BJ (cell line): ENCODE measurements around the gene EXOSC5. TPM values are rescaled to one million over a fixed set of nuclear protein-coding genes. Genes with fewer than 3 reads are reported as not detected.
A peak's percentile ranks its signal among the peaks of the same experiment; 100 is the strongest.

Experiments used
- CTCF ChIA-PET: fragments of 350-600 bp; formaldehyde crosslinking; extraction: SDS; loops from one replicate; lab custom pipeline; 2021; ENCODE audit warnings: antibody characterized with exemption, inconsistent platforms; lab: Yijun Ruan, JAX
- POLR2A ChIA-PET: fragments of 300-600 bp; sonication (Branson Sonifier 250); formaldehyde crosslinking; extraction: SDS; loops from one replicate; lab custom pipeline; 2021; ENCODE audit warnings: antibody characterized with exemption; lab: Charles Lee
- DNase-seq: peaks from one replicate; pipeline ENCODE4 v3.0.0-alpha.2; 2011; ENCODE audit warnings: low read depth
- H3K27me3 ChIP-seq: 2 replicates; pipeline ENCODE4 v1.6.0; 2011; ENCODE audit warnings: low read length; ENCODE audit not compliant: control insufficient read depth, insufficient read depth
- H3K36me3 ChIP-seq: 2 replicates; pipeline ENCODE4 v1.5.1; 2011; ENCODE audit warnings: low read length; ENCODE audit not compliant: control insufficient read depth, insufficient read depth
- H3K4me3 ChIP-seq: 2 replicates; pipeline ENCODE4 v1.5.1; 2011; ENCODE audit warnings: low read depth, mild to moderate bottlenecking, control low read depth, low read length
- CTCF ChIP-seq: IDR thresholded peaks from 2 replicates; pipeline ENCODE4 v1.5.1; 2011; ENCODE audit warnings: low read depth, mild to moderate bottlenecking, control low read depth, inconsistent platforms, low read length, moderate library complexity; ENCODE audit not compliant: insufficient read depth
- polyA plus RNA-seq: library from polyadenylated mRNA; depleted of rRNA; stranded (reverse); fragments of >200 nt; gene quantifications from 2 replicates; pipeline ENCODE4 v1.2.3, GENCODE V29; 2011

EXOSC5 gene
- polyA plus RNA-seq, 1 experiment: 24.7 TPM

- DNase-seq: no peak
- CTCF ChIA-PET: interaction anchor here (4.4 to 14.7 kb wide), 2 partner anchors 8 to 127 kb away, joined by 32 to 205 read pairs; no protein-coding TSS in a partner anchor
- POLR2A ChIA-PET: no interaction called here
- Histone ChIP-seq H3K36me3 (no peaks in the 10 kb centered on the region), H3K4me3 (no peak overlapping the region), H3K27me3 (no peaks in the 10 kb centered on the region)
- no peak for TF ChIP-seq CTCF
Measured at GRCh38 chr19:41441321-41441945, 44.3 kb upstream of the EXOSC5 start.

- ChIA-PET POLR2A (interaction anchor here (0.8 kb wide), 1 partner anchor 11 kb away, joined by 4 read pairs; no protein-coding TSS in a partner anchor), CTCF (interaction anchor here (0.6 to 14.7 kb wide), 8 partner anchors 10 to 313 kb away, joined by 3 to 205 read pairs (median 4); partner anchors contain the start of gene B3GNT8)
- Histone ChIP-seq H3K36me3 (no peaks in the 10 kb centered on the region; the same call in 1 of the 2 replicates), H3K27me3 (no peaks in the 10 kb centered on the region), H3K4me3 (peak within 1 kb of the TSS; percentile 80)
- DNase-seq: peak; percentile 90
- TF ChIP-seq CTCF: peak; percentile 57
Measured at GRCh38 chr19:41439441-41440222, 42.5 kb upstream of the EXOSC5 start, which contains the start of gene DMAC2. TSS of gene DMAC2 (minus strand) at chr19:41439912. CDS start at chr19:41439899, 13 bp downstream.

DNA sequence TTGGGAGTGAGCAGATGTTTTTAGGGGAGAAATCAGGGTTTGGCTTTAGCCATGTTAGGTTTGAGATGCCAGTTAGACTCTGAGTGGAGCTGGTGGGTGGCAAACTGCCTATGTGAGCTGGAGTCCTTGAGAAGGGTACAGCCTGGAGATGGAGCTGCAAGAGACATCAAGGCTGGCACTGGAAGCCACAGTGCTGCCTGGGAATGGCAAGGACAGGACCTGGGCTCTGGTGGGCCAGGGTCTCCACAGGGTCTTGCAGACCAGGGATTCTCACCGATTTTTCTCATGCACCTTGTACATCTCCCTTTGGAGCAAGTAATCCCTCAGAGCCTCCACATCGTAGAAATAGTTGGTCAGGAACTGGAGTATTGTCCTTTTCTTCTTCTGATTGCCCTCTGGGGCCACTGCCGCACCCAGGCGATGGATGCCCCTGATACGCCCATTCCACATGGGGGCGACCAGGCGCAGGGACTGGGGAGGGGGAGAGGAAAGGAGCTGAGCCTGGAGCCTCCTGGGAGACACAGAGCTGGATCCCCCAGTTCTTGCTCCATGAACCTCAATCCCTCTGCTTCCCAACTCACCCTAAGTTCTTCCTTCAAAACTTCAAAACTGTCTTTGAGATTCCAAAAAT, 40.9 kb upstream of the EXOSC5 start:
- POLR2A ChIA-PET: no interaction called here
- Histone ChIP-seq H3K36me3 (peaks cover under 1% of the 10 kb centered on the region; the same call in 1 of the 2 replicates), H3K4me3 (no peak overlapping the region), H3K27me3 (no peaks in the 10 kb centered on the region)
- no peak for DNase-seq
- CTCF ChIA-PET: interaction anchor here (2.8 to 4.4 kb wide), 2 partner anchors 11 kb away, joined by 10 to 32 read pairs; partner anchors contain the start of gene B3GNT8
- no peak for TF ChIP-seq CTCF

GRCh38 chr19:41436674-41436951, 39.5 kb upstream of the EXOSC5 start:
- Histone ChIP-seq H3K4me3 (no peak overlapping the region), H3K36me3 (peaks cover 12% of the 10 kb centered on the region), H3K27me3 (no peaks in the 10 kb centered on the region)
- DNase-seq: no peak
- no peak for TF ChIP-seq CTCF
- POLR2A ChIA-PET: no interaction called here
- CTCF ChIA-PET: interaction anchor here (1.9 to 2.3 kb wide), 2 partner anchors 13 to 134 kb away, joined by 4 to 10 read pairs; no protein-coding TSS in a partner anchor
